Heart left ventricle (tissue), 13 donors: ENCODE data around the gene ESPN.

Experiments
- CTCF ChIP-seq, 12 donors: fragments of 200-600 bp; sonication (generic) in 4 of 12; IDR thresholded peaks; one replicate each; pipeline versions ENCODE4 v1.5.0 to v1.8.0; 2018 to 2022; ENCODE audit warnings: antibody characterized with exemption in 12 of 12, mild to moderate bottlenecking in 5 of 12
- POLR2A ChIP-seq, 2 donors: fragments of 450-650 bp; IDR thresholded peaks; one replicate each; pipeline ENCODE4 v1.6.1; 2017; ENCODE audit warnings: antibody characterized with exemption in 2 of 2, mild to moderate bottlenecking in 2 of 2, moderate library complexity in 2 of 2
- donor health status: ischemic (EF 13 %, LVEDD 7.1; RV severe dilation, severe dysfunction).
- donor health status: DM: no; HTN: yes; CAD: no.
- donor health status: DM: no; HTN: no; CAD: no.
- donor health status: ischemic (EF 25% LVEDD 6.9; RV normal size, moderate dysfunction).
- donor health status: ischemic (EF 25% LVEDD 5.7; RV mildly dilated, moderate dysfunction).
- donor health status: ischemic (EF 35%, LVEDD 5.7; RV mildly dilated, moderate dysfunction).
- donor health status: nonischemic (EF 11% LVEDD 7.7; RV severe dilation, severe dysfunction).
- donor health status: DM: yes; HTN: yes; CAD: no.
- donor health status: PGD.
- donor health status: ischemic (EF 29% LVEDD 5.4; RV normal size, mild dysfunction).
- donor health status: nonischemic (EF 23%, LVEDD 6.1; RV moderate dilation, normal function).

- TF ChIP-seq CTCF (IDR thresholded peaks at IDR 0.05) = no peak
- no peak for TF ChIP-seq POLR2A (IDR thresholded peaks at IDR 0.05)
These were observed 41.4 kb downstream of the ESPN start, which contains the start of gene TNFRSF25 for GRCh38 chr1:6466023-6466422.
